HFFc6 (cell line): ENCODE results near the gene MPRIP. TPM values are rescaled to one million over a fixed set of nuclear protein-coding genes. Genes with fewer than 3 reads are reported as not detected.

Experiments used
- DNase-seq: peaks from one replicate; pipeline ENCODE4 v3.0.0-alpha.2; 2018
- H3K27ac Mint-ChIP-seq: 2 replicates; pipeline ENCODE4 v1.8.0; 2020; ENCODE audit warnings: mild to moderate bottlenecking, mixed read lengths
- H3K27me3 Mint-ChIP-seq: 2 replicates; pipeline ENCODE4 v1.8.0; 2021; ENCODE audit warnings: mild to moderate bottlenecking, moderate library complexity, mixed read lengths; ENCODE audit not compliant: insufficient read depth
- H3K36me3 Mint-ChIP-seq: 2 replicates; pipeline ENCODE4 v1.8.0; 2021; ENCODE audit warnings: low read depth, mixed read lengths
- H3K4me1 Mint-ChIP-seq: 2 replicates; pipeline ENCODE4 v1.8.0; 2020; ENCODE audit warnings: low read depth, mixed read lengths
- H3K4me3 Mint-ChIP-seq: 2 replicates; pipeline ENCODE4 v1.8.0; 2020; ENCODE audit warnings: mild to moderate bottlenecking, moderate library complexity, mixed read lengths
- H3K9me3 Mint-ChIP-seq: 2 replicates; pipeline ENCODE4 v1.8.0; 2020; ENCODE audit warnings: mild to moderate bottlenecking, mixed read lengths
- total RNA-seq, 6 experiments: library from RNA; stranded (reverse); fragmentation: NEBNext Ultra II Directional; extraction: Animal tissue kit (Norgen Biotek cat#: 25700); gene quantifications; 2 replicates in 1 of 6; 3 replicates in 5 of 6; pipeline ENCODE4 v1.2.3, GENCODE V29; 2021
- TF ChIP-seq, protein P1 (sequence below): fragments of 200-600 bp; sonication (generic); IDR thresholded peaks from 2 replicates; pipeline ENCODE4 v1.5.0; 2021; ENCODE audit warnings: antibody characterized with exemption, mild to moderate bottlenecking

The MPRIP gene
- total RNA-seq, 6 experiments from 2014 or later, result 350 to 409 (median 372) TPM

DNA sequence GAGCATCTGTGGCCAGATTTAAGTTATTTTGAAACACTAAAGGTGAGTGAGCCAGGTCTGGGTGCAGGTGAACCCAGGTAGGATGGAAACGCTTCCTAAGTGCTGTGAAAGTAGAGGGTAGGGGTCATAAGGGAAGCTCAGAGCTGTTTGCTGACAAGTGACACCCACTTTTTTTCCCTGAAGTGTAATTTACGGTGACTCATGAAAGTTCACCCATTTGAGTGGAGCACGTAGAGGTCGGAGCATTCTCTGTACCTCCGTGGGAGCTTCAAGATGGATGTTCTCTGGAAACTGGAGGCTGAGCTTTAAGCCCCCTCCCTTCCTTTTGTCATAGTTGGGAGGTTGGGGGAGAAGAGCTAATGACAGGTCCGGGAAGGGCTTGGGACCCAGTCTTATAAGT is 44.3 kb downstream of the MPRIP start:
- no peak for DNase-seq
- H3K9me3 Mint-ChIP-seq, result no peaks in the 10 kb centered on the region
- H3K27ac Mint-ChIP-seq, result no peak overlapping the region
- H3K4me3 Mint-ChIP-seq, result no peak overlapping the region
- TF ChIP-seq, protein P1, sequence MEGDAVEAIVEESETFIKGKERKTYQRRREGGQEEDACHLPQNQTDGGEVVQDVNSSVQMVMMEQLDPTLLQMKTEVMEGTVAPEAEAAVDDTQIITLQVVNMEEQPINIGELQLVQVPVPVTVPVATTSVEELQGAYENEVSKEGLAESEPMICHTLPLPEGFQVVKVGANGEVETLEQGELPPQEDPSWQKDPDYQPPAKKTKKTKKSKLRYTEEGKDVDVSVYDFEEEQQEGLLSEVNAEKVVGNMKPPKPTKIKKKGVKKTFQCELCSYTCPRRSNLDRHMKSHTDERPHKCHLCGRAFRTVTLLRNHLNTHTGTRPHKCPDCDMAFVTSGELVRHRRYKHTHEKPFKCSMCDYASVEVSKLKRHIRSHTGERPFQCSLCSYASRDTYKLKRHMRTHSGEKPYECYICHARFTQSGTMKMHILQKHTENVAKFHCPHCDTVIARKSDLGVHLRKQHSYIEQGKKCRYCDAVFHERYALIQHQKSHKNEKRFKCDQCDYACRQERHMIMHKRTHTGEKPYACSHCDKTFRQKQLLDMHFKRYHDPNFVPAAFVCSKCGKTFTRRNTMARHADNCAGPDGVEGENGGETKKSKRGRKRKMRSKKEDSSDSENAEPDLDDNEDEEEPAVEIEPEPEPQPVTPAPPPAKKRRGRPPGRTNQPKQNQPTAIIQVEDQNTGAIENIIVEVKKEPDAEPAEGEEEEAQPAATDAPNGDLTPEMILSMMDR, result no peak
- H3K27me3 Mint-ChIP-seq, result peaks cover 4% of the 10 kb centered on the region
- peaks cover 15% of the 10 kb centered on the region; the same call in 1 of the 2 replicates for H3K36me3 Mint-ChIP-seq
- H3K4me1 Mint-ChIP-seq, result peaks cover 24% of the 10 kb centered on the region

DNA sequence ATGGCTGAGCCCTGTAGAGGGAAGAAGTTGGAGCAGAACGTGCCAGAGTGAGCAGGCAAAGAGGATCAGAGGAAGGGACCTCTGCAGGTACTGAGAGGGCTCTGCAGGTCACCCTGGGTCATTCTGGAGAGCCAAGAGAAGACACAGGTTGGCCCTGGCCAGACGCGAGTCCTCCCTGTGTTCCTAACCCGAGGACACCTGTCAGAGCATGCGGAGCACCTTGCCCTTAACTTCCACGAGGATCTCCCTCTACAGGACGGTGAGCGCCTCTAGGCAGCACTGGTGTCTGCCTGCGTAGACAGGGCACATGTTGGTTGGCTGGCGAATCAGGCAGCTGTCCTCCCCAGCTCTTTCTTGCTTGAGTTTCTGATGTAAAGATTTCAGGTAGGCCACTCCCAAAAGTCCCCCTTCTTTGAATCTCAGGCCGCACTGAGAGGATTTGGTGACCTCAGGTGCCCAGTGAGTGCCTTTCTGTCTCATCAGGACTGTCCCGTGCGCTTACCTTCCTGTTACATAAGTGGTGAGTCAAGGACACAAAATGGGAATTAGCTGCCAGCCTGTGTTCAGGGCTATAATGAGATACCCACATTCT is 45.3 kb downstream of the MPRIP start:
- TF ChIP-seq, protein P1, result no peak
- Mint-ChIP-seq H3K4me1 (peaks cover 24% of the 10 kb centered on the region; the same call in 1 of the 2 replicates), H3K36me3 (peaks cover 14% of the 10 kb centered on the region; the same call in 1 of the 2 replicates), H3K27ac (no peak overlapping the region), H3K4me3 (no peak overlapping the region), H3K9me3 (no peaks in the 10 kb centered on the region), H3K27me3 (peaks cover 4% of the 10 kb centered on the region)
- no peak for DNase-seq

GRCh38 chr17:17088086-17088485 is 45.8 kb downstream of the MPRIP start:
- Mint-ChIP-seq H3K4me3 (no peak overlapping the region), H3K36me3 (peaks cover 9% of the 10 kb centered on the region; the same call in 1 of the 2 replicates)
- DNase-seq, result no peak

DNA sequence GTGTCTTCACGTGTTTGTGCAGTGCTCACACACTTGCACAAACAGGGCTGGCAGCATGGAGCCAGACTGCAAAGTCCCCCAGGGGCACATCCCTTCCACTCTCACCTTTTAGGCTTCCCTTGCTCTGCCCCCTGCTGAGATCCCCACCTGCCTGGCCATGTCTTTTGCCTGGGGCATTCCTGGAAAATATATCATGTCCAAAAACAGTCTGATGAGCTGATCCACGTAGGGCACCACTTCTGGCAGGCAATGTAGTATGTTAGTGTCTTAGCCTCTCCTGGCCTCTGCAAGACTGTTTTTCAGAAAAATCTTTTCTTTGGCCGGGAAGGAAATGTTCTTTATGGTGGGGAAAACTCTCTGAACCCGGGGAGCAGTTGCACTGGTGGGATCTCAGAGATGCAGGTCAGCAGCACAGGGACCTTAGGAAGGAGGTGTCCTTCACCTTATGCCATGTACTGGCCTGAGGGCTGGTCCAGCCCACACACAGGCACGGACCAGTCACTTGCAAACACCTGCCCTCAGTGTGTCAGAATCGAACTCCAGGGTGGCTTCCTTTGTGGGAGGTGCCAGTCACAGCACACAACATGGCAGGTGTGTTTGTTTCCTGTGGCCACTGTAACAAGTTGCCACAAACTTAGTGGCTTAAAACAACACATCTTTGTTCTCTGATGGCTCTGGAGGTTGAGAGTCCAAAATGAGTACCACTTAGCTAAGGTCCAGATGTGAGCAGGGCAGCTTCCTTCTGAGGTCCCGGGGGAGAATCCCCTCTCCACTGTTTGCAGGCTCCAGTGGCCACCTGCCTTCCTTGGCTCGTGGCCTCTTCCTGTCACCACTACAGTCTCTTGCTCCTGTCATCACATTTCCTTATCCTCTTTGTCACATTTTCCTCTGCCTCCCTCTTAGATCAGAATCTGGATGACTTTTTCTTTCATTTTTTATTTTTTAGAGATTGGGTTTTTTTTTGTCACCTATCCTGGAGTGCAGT is 46.6 kb downstream of the MPRIP start:
- no peak overlapping the region; the same call in 1 of the 2 replicates for H3K27ac Mint-ChIP-seq
- H3K36me3 Mint-ChIP-seq, result peaks cover 9% of the 10 kb centered on the region; the same call in 1 of the 2 replicates
- peaks cover 33% of the 10 kb centered on the region for H3K4me1 Mint-ChIP-seq
- TF ChIP-seq, protein P1, result no peak
- DNase-seq, result no peak
- H3K27me3 Mint-ChIP-seq, result peaks cover 4% of the 10 kb centered on the region
- no peaks in the 10 kb centered on the region for H3K9me3 Mint-ChIP-seq
- no peak overlapping the region for H3K4me3 Mint-ChIP-seq

More at GRCh38 chr17:17088086-17088485, 45.8 kb downstream of the MPRIP start:
- H3K9me3 Mint-ChIP-seq, result no peaks in the 10 kb centered on the region
- H3K4me1 Mint-ChIP-seq, result peaks cover 25% of the 10 kb centered on the region
- H3K27me3 Mint-ChIP-seq, result peaks cover 4% of the 10 kb centered on the region
- TF ChIP-seq, protein P1, result no peak
- no peak overlapping the region for H3K27ac Mint-ChIP-seq

- H3K36me3 Mint-ChIP-seq, result peaks cover 13% of the 10 kb centered on the region; the same call in 1 of the 2 replicates
- H3K27ac Mint-ChIP-seq, result no peak overlapping the region
- TF ChIP-seq, protein P1, result no peak
Measured at GRCh38 chr17:17089796-17090641, 47.8 kb downstream of the MPRIP start.

More at GRCh38 chr17:17089796-17090641, 47.8 kb downstream of the MPRIP start:
- no peaks in the 10 kb centered on the region for H3K9me3 Mint-ChIP-seq
- H3K27me3 Mint-ChIP-seq, result peaks cover 4% of the 10 kb centered on the region
- no peak overlapping the region for H3K4me3 Mint-ChIP-seq
- DNase-seq, result no peak
- H3K4me1 Mint-ChIP-seq, result peaks cover 44% of the 10 kb centered on the region
